ENCODE measurements around the gene INSRR. TPM values are rescaled to one million over a fixed set of nuclear protein-coding genes. Genes with fewer than 3 reads are reported as not detected.

The INSRR gene
- under 1 TPM in 10 of 12 donors, not detected in 2; 0.30 to 0.83 (median 0.40) TPM for polyA plus RNA-seq (ENCODE audit: insufficient read length in 12 of 12)
- long read RNA-seq, donor 1, result 0 reads
- long read RNA-seq, donor 2, result 0 reads
- long read RNA-seq, donor 3, result 0 reads
- long read RNA-seq, donor 4, result 0 reads
- long read RNA-seq, donor 5, result 0 reads
- long read RNA-seq, donor 6, result 0 reads
- long read RNA-seq, donor 7, result 0 reads
- long read RNA-seq, donor 8, result 0 reads
- long read RNA-seq, donor 9, result 0 reads
- long read RNA-seq, donor 10, result 0 reads
- long read RNA-seq, donor 11, result 0 reads

- peak; percentile 25 for DNase-seq
Observed at GRCh38 chr1:156858959-156859522, at the start of gene INSRR. Gene INSRR (minus strand): TSS chr1:156859117. CDS start chr1:156858621, 496 bp downstream.

- DNase-seq, result no peak
Observed at GRCh38 chr1:156908541-156908940, 49.6 kb upstream of the INSRR start.

- no peak for DNase-seq
Observed at GRCh38 chr1:156906206-156906906, 47.4 kb upstream of the INSRR start.

- DNase-seq, result no peak
Observed at GRCh38 chr1:156905651-156906050, 46.7 kb upstream of the INSRR start.

- no peak for DNase-seq
Observed at GRCh38 chr1:156905176-156905575, 46.3 kb upstream of the INSRR start.

GRCh38 chr1:156904187-156904959 lies 45.5 kb upstream of the INSRR start:
- no peak for DNase-seq

GRCh38 chr1:156903328-156904091 lies 44.6 kb upstream of the INSRR start:
- no peak for DNase-seq

GRCh38 chr1:156901966-156902915 lies 43.3 kb upstream of the INSRR start:
- no peak for DNase-seq

- DNase-seq, result no peak
Observed at GRCh38 chr1:156901590-156901900, 42.6 kb upstream of the INSRR start.

GRCh38 chr1:156900896-156901589 lies 42.1 kb upstream of the INSRR start:
- DNase-seq, result no peak

- DNase-seq, result no peak
Observed at GRCh38 chr1:156899956-156900718, 41.2 kb upstream of the INSRR start.

GRCh38 chr1:156898971-156899664 lies 40.2 kb upstream of the INSRR start:
- DNase-seq, result no peak

GRCh38 chr1:156898161-156898566 lies 39.2 kb upstream of the INSRR start:
- no peak for DNase-seq

- DNase-seq, result no peak
Observed at GRCh38 chr1:156897078-156897825, 38.3 kb upstream of the INSRR start.

- DNase-seq, result no peak
Observed at GRCh38 chr1:156896490-156897033, 37.6 kb upstream of the INSRR start.

- DNase-seq, result no peak
Observed at GRCh38 chr1:156895927-156896326, 37.0 kb upstream of the INSRR start.

GRCh38 chr1:156895455-156895812 lies 36.5 kb upstream of the INSRR start:
- no peak for DNase-seq
